Muscle of back (tissue), 11 donors: Measurements from ENCODE around the gene EPS8. TPM values are rescaled to one million over a fixed set of nuclear protein-coding genes. Genes with fewer than 3 reads are reported as not detected.

Experiments used
- DNase-seq, 3 donors: peaks; one replicate each; pipeline versions ENCODE4 v3.0.0 to v3.0.0-alpha.2; 2013
- polyA plus RNA-seq, 10 donors: library from polyadenylated mRNA; unstranded; fragments of 120-200 nt; gene quantifications; one replicate each; pipeline ENCODE4 v1.2.1, GENCODE V29; 2013; ENCODE audit not compliant: insufficient read length in 10 of 10

The EPS8 gene
- polyA plus RNA-seq, 10 donors: 34.3 to 52.8 (median 39.8) TPM

DNA sequence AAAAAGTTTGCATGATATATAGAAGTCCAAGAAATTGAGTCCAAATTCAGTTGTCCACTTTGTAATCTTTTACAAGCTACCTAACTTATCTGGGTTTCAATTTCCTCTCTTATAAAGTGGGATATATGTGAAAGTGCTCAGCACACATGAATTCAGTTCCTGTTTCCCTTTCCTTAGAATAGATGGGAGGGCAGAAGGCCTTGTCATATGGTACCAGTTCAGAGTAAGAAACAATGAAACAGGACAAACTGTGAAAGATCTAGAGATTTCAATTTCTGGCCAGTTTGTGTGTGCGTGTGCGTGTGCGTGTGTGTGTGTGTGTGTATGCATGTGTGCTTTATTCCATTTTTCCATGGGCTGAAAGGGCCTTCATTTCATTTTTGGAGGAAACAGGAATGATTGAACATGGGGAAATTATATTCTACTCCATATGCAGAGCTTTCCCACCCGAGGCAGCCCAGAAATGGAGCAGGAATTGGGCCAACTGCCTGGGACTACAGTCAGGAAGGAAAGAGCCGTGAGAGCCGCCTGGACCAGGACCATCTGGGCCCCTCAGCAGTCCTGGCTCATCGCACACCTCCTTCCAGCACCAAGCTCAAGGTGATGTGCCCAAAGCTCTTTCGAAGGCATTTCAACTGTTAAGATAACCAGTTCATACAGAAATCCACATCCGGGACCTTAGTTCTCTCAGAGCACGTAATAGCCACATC lies 183.2 kb downstream of the EPS8 start:
- DNase-seq: no peak

DNA sequence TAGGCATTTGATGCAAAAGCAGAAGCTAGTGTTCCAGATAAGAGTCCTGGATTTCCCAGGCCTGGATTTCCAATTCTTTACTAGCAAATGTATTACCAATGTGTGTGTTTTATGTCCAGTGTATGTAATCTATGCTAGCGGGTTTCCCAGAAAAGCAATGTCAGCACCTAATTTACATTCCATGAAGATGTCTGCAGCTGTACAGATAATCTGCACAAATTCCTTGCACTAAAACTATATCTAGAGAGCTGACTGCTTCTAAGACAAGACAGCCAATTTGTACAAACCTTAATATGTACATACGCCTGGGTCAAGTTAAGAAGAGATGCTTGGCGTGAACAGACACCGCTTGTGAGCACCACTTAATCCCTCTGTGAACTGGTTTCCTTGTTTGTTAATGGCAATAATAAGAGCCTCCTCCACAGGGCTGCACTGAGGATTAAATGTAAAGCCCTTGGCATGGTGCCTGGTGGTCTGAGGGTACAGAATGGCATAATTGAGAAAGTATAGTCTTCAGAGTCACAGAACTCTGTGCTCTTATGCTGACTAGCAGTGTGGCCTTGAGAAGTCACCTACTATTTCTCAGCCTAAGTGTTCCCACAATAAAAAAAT lies 185.6 kb downstream of the EPS8 start:
- DNase-seq: peak in 2 of 3 donors; percentile 19 to 66

DNA sequence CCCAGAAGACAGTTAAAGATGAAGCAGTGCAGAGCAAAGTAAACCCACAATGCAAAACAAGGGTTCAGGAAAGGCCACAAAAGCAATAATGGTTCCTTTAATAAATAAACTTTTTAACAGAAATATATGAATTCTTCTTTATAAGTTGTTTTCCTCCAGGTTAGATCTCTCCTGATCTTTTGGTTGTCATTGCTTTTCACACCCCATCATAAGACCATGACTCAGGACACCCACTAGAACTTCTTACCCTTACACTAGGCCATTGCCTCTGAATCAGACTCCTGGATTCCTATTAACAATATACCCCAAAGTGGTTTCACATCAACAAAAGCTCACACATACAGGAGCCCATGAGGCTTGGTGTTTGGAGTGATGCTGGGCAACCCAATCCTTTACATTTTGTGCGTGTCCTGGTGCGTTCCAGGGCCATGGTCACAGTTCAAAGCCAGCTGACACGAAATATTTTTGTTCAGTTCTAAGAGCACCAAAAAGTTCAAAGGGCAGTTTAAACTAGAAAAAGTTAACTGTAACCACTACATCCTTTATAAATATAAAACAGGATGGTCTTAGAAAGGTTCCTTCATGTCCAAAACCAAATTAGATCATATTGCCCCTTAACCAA lies 187.0 kb downstream of the EPS8 start:
- DNase-seq: no peak

DNA sequence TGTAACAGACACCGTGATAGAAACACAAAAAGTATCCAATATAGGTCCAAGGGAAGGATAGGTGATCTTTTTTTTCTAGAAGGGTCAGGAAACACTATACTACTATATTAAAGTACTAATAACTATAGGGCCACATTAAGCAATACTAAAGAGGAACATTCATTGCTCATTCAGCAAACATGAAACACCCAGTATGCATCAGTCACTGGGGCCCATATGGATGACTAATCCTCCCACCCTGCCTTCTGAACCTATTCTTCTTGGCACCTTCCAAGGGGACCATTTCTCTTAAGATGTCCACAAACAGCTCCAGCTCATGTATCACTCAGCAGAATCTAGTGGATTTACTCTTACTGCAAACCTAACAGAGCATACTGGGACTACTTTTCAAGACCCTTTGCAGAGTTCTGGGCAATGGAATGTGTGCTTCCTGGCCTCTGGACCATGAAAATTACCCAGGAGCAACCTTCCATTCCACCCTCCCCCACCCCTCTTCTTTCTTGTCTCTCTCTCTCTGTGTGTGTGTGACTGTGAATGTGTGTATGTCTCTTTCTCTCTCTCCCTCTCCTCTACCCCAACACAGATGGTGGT lies 187.9 kb downstream of the EPS8 start:
- peak in 1 of 3 donors; percentile 78 for DNase-seq

- no peak for DNase-seq
Measured at GRCh38 chr12:15600223-15600935, 188.8 kb downstream of the EPS8 start.

GRCh38 chr12:15599266-15600037 lies 189.7 kb downstream of the EPS8 start:
- peak; percentile 71 to 83 (median 78) for DNase-seq

GRCh38 chr12:15597125-15597830 lies 191.9 kb downstream of the EPS8 start:
- no peak for DNase-seq

- no peak for DNase-seq
Measured at GRCh38 chr12:15596174-15596573, 193.0 kb downstream of the EPS8 start.

- DNase-seq: no peak
Measured at GRCh38 chr12:15592934-15593333, 196.3 kb downstream of the EPS8 start.

- DNase-seq: no peak
Measured at GRCh38 chr12:15591811-15592210, 197.4 kb downstream of the EPS8 start.

DNA sequence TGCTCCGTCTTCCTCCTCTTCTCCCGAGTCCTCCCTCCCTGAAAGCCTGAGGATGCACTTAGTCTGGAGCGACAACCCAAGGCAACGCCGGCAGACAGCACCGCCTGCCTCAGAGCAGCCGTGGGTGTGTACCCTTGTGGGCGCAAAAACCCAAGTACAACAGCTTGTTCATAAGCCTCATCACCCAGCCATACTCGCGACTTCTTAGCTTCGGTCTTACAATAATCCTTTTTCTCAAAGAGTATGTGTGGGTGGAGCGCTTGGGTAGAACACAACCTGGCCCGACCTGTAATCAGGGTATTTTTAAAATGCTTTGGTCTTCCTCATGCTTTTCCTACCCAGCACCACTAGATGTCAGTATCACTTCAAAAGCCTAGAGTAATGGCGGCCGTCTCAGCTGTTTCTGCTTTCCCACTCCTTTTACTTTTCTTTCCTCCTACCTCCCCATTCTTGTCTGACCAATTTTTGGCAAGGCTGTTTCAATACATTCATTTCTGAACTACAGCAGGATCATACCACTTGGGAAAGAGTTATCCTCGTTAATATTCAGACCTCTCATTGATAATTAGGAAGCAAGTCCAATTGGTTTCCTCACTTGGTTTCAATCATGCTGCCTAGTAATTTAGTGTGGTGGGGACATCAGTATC lies 198.9 kb downstream of the EPS8 start:
- peak; percentile 66 to 88 (median 79) for DNase-seq

GRCh38 chr12:15589328-15590032 lies 199.7 kb downstream of the EPS8 start:
- no peak for DNase-seq

DNA sequence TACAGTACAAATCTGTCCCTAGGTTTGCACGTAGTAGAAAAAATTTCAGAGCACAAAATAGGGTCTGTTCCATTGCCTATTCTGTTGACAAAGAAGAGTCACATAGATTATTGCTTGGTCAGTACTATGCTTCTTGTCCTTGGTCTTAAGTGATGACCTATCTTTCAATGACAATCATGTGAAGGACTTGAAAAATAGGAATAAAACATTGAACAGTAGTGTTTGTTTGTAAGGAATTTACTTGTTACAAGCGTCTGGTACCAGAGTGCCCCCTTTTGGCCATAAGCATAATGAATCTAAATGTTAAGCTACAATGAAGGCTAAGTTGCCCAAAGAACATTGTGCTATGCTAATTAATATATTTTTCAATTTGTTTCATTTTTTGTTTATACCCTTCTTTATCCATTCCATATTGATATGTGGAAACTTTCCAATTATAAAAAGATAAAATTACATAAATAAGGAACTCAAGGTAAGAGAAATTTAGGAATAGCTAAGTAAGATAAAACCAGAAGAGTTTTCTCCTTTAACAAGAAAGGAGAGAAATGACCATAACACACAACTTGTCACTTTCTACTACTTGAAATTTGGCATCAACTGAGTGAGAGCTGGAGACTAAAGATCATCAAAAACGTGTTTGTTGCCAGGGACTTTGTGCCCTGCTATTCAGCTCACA lies 204.7 kb downstream of the EPS8 start:
- peak; percentile 49 to 81 (median 71) for DNase-seq

- no peak for DNase-seq
Measured at GRCh38 chr12:15583804-15584203, 205.4 kb downstream of the EPS8 start.

DNA sequence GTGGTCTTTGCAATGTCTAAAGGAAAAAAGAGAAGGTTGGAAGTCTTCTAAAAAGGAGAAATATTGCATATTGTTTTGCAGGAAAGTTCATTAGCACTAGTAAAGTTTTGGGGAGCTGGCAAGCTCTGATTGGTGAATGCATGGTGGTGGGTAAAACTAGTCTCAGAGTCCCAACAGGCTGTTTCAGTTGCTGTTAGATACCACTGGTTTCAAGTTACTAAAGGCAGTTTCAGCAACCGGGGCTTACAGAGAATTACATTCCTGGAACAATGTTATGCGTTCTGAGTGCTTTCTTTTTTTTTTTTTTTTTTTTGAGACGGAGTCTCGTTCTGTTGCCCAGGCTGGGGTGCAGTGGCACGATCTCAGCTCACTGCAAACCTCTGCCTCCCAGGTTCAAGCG lies 208.2 kb downstream of the EPS8 start:
- no peak for DNase-seq

- no peak for DNase-seq
Measured at GRCh38 chr12:15580431-15580830, 208.8 kb downstream of the EPS8 start.

DNA sequence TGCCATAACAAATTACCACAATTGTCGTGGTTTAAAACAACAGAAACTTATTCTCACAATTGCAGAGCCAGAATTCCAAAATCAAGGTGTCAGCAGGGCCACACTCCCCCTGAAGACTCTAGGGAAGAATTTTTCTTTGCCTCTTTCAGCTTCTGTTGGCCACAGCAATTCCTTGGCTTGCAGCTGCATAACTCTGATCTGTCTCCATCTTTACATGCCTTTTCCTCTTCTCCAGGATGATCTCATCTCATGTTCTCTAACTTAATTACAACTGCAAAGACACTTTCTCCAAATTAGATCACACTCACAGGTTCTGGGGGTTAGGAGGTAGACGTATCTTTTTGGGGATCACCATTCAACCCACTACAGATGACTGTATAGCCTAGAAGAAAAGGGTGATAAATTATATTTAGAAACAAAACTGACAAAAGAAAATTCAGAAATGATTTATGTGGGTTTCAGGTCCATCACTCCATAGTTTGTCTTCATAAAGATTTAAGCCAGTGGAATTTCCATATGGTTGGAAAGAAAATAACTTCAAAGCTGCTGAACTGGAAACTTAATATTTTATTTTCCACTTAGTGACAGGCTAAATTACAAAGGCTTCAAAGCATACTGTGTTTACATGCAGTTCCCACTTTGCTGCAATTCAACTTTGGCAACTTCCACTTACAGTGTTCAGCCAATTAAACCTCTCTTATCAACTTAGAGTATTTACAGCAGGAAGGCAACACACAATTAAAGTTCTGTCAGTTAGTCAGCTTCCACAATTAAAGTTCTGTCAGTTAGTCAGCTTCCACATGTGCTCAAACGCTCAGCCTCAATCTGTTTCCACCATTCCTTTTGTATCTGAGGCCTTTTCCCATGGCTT lies 213.3 kb downstream of the EPS8 start:
- DNase-seq: no peak

GRCh38 chr12:15574353-15574752 lies 214.8 kb downstream of the EPS8 start:
- no peak for DNase-seq
